ENCODE data around the gene C6orf118. TPM values are rescaled to one million over a fixed set of nuclear protein-coding genes. Genes with fewer than 3 reads are reported as not detected.
A peak's percentile ranks its signal among the peaks of the same experiment; 100 is the strongest.

Gene C6orf118
- 1 to 10 TPM; 3.4 to 8.4 (median 5.2) TPM for polyA plus RNA-seq (ENCODE audit: insufficient read length in 4 of 4)

DNA sequence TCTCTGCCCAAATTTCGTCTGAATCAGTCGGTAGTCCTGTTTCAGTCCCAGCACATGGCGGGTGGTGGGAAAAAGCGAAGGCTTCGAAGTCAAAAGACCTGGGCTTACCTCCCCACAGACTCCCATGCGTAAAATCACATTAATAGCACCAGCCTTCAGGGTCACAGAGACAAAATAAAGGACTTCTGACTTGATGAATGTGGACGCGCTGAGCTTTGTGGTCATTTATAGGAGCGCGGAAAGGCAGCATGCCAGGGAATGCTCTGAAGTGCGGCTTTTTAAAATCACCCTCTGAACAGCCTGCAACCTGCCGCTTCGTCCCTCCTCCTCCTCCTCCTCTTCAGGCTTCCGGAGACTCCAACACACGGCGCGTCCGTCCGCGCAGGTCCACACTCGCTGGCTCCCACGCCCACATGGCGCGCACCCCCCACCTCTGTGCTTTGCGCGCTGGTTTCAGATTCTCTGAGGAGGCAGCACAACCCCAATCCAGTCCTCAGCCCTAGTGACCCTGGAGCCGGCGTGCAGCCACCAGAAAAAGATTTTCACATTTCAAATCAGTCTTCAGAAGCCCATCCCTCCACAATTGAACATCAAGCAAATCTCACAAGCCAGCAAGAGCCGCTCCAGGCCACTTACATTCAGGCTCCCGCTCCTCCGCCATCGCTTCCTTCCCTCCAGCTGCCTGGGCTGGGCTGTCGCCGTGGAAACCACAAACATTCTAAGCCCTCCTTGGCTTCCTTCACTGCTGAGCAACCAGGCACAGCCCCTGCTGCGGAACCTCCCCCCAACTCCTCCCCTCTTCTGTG, at the start of gene C6orf118:
TSS of gene C6orf118 (minus strand) at position 680 of the 806 bp plus-strand sequence. CDS start at position 661, 19 bp downstream.
- peak; percentile 74 to 93 (median 84) for DNase-seq (ENCODE audit: low read depth in 4 of 4, low spot score in 2 of 4)

DNA sequence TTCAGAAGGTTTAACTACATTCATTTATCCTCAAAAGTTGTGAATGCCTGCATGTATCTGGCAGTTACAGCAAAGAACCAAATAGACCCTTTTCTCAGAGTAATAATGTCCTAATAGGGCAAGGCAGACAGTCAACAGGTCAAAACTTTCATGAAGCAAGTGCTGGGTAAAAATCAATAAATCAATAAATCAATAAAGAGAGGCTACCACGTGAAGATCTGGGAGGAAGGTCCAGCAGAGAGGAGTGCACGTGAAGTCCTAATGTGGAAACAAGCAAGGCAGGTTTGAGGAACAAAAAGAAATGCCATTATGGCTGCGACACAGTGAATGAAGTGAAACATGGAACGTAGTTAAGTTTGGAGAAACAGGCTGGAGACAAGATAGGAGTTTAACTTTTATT, 36.3 kb upstream of the C6orf118 start:
- DNase-seq (ENCODE audit: low read depth in 4 of 4, low spot score in 2 of 4), result no peak

DNA sequence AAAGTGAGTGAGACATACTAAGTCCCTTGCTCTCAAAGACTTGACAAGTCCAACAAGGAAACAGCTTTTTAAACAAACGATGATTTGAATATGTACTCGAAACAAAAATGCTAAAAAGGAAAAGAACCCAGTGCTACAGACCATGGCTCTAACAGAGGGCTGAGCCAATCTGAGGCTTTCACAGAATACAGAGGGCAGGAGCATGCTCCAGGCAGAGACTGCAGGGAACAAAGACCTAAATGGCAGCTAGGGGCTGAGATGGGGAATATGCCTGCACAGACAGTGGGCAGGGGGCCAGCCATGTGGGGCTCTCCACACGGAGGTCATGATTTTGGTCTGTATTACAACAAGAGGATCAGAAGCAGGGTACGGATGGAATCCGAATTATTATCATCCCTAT, 31.1 kb upstream of the C6orf118 start:
- DNase-seq (ENCODE audit: low read depth in 4 of 4, low spot score in 2 of 4), result no peak

DNA sequence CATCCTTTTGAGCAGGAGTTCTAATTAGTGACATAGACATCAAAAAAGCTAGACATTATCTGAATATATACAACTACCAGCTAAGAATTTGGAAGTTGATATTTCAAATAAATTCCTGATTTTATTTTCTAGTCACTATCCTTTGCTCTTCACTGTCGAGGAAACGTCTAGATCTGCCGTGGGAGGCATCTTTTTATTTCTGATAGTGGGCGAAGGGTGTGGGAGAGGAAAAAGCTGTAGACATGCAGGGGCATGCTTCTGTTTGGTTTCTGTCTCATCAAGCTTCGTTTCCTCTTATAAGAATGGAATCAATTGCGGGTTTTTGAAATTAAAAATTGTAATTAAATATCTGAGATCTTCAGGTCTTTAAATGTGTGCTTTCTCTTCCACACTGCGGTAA, 16.2 kb upstream of the C6orf118 start:
- no peak for DNase-seq (ENCODE audit: low read depth in 4 of 4, low spot score in 2 of 4)

DNA sequence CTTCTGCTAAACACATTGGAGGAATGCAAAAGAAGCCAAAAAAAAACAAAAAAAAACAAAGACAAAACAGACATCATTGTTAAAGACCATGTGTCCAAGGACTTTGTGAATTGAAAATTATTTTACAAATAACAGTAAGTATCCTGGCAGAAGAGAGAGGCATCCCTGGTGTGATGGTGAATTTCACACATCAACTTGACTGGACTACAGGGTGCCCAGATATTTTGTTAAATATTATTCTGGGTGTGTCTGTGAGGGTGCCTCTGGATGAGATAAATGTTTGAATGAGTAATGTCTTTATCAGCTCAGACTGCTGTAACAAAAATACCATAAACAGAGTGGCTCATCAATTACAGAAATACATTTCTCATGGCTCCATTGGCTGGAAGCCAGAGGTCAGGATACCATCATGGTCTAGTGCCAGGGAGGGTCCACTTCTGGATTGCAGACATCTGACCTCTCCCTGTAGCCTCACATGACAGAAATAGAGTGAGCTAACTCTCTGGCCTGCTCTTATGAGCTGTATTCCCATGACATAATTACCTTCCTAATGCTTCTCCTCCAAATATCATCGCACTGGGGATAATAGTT, 12.2 kb upstream of the C6orf118 start:
- DNase-seq (ENCODE audit: low read depth in 4 of 4, low spot score in 2 of 4), result no peak

DNA sequence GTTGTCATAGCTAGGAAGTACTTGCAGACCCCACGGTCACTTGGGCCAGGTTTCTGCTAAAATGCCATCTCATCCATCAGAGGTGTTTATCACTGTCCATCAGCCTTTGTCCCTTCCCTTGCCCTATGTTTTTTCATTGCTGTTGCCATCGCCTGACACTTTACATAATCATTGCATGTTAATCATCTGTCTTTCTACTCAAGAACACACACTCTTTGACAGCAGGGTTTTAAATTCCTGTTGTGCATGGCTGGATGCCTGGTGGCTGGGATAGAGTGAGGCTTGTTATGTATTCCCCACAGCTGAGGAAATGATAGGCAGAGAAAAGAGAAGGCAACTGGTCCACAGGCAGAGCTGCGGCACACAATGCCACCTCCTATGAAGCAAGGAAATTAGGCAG, 11.7 kb upstream of the C6orf118 start:
- no peak for DNase-seq (ENCODE audit: low read depth in 4 of 4, low spot score in 2 of 4)

DNA sequence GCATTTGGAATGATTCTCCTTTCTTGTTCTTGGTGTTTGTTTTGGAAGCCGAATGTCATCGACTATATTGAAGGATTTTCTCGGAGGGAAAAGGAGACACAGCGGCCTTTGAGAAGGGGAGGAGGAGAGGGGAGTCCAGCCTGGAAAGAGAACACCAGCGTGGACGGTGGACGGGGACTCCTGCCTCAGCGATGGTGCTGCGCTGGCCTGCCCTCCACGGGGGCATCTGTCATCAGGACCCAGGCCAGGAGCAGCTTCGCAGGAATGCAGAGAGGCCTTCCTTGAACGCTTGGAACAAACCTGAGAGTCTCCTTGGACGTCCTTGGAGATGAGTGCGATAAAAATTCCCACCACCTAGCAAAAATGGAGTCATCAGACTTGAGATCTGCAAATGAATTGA, 8.3 kb upstream of the C6orf118 start:
- DNase-seq (ENCODE audit: low read depth in 4 of 4, low spot score in 2 of 4), result no peak

DNA sequence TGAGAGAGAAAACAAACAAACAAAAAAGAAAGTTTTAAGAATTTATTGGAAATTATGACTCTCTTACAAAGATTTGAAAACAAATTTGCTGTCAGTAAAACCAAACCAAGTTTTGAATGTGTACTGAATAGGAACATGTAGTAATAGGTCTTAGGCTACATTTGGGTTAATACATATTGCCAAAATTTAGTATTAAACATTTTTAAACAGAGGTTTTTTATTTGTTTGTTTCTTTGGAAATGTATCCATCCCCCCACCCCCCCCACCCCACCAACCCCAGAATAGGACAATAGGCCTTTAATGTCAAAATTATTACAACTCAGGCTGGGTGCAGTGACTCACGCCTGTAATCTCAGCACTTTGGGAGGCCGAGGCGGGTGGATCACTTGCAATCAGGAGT, 2.5 kb downstream of the C6orf118 start:
- no peak for DNase-seq (ENCODE audit: low read depth in 4 of 4, low spot score in 2 of 4)

DNA sequence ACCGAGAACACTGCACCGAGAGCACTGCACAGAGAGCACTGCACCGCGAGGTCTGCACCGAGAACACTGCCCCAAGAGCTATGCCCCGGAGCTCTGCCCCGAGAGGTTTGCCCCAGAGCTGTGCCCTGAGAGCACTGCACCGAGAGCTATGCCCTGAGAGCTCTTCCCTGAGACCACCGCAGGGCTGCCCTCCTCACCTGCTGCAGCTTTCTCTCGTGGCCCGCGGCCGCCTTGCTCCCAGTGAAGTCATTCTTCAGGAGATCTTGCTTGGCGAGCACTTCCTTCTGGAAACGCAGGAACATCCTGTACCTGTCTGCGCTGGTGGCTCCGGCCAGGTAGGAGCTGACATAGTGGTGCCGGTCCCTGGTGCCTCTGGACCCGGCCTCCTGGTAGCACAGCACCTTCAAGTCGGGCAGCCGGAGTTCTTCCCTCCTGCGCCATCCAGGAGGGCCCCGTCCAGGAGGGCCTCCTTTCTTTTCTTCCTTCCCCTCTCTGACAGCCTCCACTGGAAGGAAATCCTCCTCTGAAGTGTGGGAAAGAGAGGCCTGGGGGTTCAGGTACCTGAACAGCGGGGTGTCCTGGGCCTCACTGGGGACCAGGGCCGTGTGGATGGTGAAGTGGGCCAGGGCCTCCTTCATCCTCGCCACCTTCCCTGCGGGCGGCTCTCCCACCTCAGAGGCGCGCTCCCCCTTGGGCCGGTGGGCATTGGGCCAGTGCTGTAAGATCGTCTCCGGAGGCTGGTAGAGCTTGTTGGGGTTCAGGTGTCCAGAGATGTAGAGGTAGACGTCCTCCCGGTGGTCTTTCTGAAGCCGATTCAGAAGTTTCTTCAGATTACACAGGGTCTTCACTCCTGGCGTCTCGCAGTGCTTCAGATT, 7.8 kb downstream of the C6orf118 start:
- no peak for DNase-seq (ENCODE audit: low read depth in 4 of 4, low spot score in 2 of 4)

DNA sequence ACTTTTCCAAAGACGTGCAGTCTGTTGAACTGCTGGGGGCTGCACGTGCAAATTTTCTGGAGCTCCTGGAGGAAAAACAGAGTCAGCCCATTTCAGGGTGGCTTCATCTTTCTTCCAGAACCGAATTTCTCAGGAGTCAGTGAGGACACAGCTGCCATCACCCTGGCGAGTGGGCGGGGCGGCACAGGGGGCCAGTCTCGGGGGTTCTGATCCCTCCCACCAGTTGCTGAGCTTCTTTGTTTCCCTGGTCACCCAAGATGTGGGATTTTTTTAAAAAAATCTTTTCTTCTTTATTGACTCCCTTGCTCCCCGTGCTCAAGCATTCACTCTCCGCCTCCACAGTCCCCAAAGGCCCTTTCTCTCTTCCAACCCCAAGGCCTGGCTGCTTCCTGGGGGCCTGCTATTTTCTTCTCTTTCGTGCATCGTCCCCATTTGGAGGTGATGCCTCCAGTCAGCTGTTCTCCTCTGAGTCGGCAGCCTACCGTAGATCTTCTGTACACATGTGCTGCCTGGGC, 8.9 kb downstream of the C6orf118 start:
- no peak for DNase-seq (ENCODE audit: low read depth in 4 of 4, low spot score in 2 of 4)

DNA sequence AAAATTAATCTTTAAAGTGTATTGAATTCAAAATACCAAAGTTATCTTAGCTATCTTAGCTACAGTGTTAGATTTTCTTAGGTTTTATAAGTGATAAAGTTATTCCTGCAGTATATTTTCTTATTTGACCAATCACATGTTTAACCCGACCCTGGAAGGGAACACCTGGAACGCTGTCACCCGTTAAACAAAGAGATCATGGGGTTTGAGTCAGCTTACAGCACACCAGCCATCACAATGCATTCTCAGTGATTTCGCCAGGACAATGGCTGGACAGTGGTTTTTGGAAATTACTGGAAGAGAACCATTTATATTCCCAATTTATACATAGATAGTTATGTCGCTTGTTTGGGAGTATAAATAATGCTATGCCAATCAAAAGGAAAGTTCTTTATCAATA, 10.5 kb downstream of the C6orf118 start:
- no peak for DNase-seq (ENCODE audit: low read depth in 4 of 4, low spot score in 2 of 4)

DNA sequence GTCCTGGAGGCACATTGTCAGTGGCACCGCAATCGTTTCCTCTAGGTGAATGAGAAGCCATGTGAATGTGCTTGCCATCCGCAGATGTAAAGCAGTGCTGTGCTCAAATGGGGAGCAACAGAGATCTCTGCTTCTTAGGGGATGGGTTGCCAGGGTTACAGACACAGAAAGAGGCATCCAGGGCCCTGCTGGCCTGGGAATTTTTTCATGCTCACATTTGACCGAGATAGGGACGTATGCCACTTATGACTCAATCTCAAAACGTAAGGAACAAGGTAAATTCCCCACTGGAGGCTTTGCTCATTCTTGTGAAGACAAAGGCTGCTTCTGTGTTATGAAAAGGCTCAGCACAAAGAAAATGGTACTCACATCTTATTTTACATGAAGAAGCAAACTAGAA, 11.0 kb downstream of the C6orf118 start:
- no peak for DNase-seq (ENCODE audit: low read depth in 4 of 4, low spot score in 2 of 4)

DNA sequence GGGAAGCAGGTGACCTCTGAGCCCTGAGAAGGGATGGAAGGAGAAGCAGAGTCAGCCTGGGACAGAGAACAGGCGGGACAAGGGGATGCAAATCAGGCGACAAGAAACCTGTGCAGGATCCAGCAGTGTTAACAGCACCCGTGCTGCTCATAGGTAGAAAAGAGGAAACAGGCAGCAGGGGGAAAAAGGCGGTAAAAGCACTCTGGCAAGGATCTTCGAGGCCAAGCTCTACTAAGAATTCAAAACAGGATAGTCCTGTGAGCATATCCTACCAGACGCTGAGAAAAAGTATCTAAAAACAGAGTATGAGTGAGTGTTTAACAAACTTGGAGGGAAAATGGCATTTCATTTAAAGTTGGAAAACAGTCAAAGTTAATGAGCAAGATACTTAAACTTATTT, 16.7 kb downstream of the C6orf118 start:
- DNase-seq (ENCODE audit: low read depth in 4 of 4, low spot score in 2 of 4), result no peak

DNA sequence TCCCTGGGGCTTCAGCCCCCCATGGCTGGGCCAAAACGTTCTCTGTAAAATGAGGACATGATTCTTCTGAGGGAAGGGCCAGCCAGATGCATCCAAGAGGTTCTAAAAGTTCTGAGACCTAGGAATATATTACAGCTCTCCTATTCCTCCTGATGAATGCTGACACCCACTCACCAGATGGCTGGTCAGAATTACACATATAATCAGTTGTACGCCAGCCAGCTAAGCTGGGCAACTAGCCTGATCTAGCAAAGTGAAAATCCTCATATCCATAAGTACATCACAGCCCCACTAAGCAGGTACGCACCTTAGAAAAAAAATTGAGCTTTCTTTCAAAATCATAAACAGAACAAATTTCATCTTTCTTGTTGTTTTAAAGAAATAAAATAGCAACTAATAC, 34.8 kb downstream of the C6orf118 start:
- DNase-seq (ENCODE audit: low read depth in 4 of 4, low spot score in 2 of 4), result no peak

DNA sequence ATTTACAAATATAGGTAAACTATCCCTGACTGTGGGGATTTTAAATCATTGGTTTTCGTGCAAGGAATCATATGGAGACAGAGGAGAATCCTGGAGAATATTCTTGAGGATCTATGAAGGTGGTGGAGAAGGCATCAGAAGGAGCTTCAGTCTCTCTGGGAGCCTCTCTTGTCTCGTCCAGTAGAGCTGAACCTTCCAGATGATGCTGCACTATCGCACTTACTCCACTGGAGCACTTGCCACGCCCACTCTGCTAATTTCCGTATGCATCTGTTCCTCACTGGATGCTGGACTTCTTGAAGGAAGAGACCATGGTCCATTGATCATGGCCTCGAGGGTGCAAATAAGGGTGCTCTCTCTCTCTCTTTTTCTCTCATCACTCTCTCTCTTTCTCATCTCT, 36.8 kb downstream of the C6orf118 start:
- DNase-seq (ENCODE audit: low read depth in 4 of 4, low spot score in 2 of 4), result no peak

DNA sequence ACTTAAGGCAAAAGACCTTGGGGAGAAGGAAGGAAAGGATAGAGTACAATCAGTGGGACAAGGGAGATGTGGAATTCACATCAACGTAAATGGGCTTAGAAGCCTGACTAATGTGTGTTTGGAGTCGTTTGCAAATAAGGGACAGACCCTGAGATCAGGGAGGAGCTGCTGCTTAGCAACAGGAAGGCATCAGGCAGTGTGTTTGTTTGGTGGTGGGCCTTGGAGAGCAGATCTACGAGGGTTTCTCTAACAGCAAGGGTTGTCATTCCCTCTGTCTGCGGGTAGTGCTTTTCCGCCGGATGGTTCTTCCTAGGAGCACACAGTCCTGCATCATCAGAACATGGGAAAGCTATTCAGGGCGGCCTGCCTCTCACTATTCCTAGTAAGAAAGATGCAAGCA, 40.4 kb downstream of the C6orf118 start:
- DNase-seq (ENCODE audit: low read depth in 4 of 4, low spot score in 2 of 4), result no peak

DNA sequence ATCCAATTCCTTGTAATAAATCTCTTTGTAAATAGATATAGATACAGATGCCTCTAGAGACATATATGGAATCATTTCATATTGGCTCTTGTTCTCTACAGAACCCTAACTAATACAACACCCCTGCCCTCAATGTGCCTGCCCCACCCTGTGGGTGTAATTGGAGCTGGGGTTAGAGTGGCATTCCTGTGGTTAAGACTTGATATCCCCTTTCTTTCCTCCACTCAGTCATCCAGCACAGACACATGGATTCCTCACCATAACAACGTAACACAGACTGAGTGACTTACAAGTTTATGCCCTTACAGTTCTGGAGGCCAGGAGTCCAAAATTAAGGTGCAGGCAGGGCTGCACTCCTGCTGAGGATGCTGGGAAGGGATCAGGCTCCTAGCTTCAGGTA, 42.8 kb downstream of the C6orf118 start:
- no peak for DNase-seq (ENCODE audit: low read depth in 4 of 4, low spot score in 2 of 4)

DNA sequence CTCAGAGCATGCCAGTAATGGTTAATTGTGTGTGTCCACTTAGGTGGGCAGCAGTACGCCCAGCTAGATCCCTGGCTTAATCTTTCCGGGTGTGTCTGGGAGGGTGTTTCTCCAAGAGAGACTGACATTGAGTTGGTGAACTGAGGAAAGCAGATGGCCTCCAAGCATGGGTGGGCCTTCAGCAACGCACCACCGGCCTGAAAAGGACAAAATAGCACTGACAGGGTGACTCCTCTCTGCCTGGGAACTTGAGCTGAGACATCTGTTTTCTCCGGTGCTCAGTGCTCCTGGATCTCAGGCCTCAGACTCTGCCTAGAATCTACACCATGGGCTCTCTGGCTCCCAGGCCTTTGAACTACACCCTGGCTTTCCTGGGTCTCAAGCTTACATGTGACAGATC, 43.2 kb downstream of the C6orf118 start:
- no peak for DNase-seq (ENCODE audit: low read depth in 4 of 4, low spot score in 2 of 4)

DNA sequence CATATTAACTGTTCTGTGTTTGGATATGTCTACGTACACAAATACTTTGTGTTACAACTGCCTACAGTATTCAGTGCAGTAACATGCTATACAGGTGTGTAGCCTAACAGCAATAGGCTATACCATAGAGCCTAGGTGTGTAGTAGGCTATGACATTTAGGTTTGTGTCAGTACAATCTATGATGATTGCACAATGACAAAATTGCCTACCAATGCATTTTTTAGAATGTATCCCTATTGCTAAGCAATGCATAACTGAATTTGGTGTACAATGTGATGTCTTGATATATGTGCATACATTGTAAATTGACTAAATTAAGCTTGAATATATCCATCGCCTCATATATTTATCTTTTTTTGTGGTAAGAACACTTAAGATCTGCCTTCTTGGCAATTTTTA, 48.9 kb downstream of the C6orf118 start:
- DNase-seq (ENCODE audit: low read depth in 4 of 4, low spot score in 2 of 4), result no peak

DNA sequence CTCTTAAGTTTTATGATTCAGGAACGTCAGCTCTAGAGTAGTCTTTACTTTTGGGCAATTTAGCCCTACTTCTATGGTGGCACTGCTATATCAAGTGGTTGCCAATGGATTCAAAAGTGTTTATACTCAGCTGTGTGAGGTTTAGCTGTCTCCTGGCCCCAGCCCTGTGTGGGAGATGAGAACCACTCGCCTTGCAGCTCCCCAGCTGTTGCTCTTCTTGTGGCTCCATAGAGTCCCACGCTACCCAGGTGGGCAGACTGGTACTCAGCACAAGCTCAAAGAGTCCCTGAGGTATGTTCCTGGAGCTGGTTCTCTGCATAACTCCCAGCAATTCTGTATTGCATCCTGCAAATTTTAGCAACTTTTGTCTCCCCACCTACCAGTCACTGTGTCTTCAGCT, 59.6 kb downstream of the C6orf118 start:
- DNase-seq (ENCODE audit: low read depth in 4 of 4, low spot score in 2 of 4), result no peak

DNA sequence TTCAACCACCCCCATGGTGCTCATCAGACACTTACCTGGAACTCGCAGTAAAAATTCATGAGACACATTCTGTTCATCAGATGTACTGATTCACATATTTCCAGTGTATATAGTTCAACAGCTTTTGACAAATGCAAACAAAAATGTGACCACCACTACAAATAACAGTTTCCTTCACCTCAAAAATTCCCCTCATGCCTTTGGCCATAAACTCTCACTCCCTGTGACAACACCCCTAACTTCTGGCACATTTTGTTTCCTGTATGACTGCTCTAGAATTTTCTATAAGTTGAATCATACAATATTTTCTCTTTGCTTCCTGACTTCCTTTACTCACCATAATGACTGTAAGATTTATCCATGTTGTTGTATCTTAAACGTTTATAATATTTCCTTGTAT, 63.7 kb downstream of the C6orf118 start:
- no peak for DNase-seq (ENCODE audit: low read depth in 4 of 4, low spot score in 2 of 4)
